B cell (primary cell): ENCODE measurements around the gene SCN10A.

Experiments
- EZH2 ChIP-seq: IDR thresholded peaks from 2 replicates; pipeline ENCODE4 v1.6.1; 2012; ENCODE audit warnings: borderline replicate concordance, low read depth, mild to moderate bottlenecking, moderate library complexity, low read length; ENCODE audit not compliant: insufficient read depth, poor library complexity, severe bottlenecking
- TF ChIP-seq, protein P1 (sequence below): fragments of 200-600 bp; IDR thresholded peaks from one replicate; pipeline ENCODE4 v1.8.0; 2022; ENCODE audit warnings: antibody characterized with exemption, mild to moderate bottlenecking

DNA sequence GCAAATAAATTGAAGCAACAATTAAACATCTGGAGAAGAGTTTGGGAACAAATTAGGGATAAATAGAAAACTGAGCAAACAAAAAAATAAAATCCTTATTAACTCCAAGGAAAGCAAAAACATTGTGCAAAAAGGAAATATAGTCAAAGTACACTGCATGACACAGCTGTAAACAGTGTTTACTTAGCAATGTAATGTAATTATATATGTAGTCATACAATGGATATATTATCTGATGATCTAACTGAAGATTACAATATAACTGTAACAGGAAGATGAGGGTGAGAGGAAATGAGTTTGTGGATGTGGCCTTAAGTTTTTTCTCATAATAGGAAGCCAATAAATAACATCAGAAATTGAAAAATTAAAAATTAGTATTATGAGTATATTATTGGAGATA, 42.5 kb downstream of the SCN10A start:
- TF ChIP-seq, protein P1, sequence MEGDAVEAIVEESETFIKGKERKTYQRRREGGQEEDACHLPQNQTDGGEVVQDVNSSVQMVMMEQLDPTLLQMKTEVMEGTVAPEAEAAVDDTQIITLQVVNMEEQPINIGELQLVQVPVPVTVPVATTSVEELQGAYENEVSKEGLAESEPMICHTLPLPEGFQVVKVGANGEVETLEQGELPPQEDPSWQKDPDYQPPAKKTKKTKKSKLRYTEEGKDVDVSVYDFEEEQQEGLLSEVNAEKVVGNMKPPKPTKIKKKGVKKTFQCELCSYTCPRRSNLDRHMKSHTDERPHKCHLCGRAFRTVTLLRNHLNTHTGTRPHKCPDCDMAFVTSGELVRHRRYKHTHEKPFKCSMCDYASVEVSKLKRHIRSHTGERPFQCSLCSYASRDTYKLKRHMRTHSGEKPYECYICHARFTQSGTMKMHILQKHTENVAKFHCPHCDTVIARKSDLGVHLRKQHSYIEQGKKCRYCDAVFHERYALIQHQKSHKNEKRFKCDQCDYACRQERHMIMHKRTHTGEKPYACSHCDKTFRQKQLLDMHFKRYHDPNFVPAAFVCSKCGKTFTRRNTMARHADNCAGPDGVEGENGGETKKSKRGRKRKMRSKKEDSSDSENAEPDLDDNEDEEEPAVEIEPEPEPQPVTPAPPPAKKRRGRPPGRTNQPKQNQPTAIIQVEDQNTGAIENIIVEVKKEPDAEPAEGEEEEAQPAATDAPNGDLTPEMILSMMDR, result no peak
- TF ChIP-seq EZH2, result no peak
